ENCODE results near the gene DCLK1. TPM values are rescaled to one million over a fixed set of nuclear protein-coding genes. Genes with fewer than 3 reads are reported as not detected.
A peak's percentile ranks its signal among the peaks of the same experiment; 100 is the strongest.

DCLK1 gene
- polyA plus RNA-seq, 6 donors from 2014 or later: not detected

DNA sequence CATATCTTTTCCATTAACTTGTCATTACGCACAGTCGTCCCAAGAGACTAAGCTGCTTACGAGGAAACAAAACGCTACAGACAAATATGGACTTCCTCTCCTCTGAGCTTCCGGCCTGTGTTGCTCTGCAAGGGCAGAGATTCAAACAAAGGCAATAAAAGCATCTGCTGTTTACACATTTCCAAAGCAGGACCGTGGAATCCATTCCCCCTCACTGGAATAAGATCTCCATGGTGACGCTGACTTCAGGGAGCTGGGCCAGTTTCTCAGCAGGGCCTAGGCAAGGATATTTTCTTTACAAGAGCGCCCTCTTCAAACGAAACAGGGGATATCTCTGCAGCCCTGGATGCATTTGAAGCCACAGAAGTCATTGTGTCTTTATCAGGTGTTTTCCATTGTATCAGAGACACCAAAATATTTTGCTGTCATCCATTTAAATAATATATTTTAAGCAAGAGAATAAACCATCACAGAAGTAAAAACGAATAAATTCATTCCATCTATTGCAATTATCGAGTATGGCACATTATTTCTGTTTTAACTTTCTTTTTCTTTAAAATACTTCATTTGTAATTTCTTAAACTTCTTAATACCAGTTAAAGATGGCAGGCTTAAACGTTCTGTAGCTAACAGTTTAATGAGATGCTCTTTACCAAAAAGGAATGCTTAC, 177.5 kb downstream of the DCLK1 start:
- peaks cover 0 to 5% (median 0%) of the 10 kb centered on the region in 7 donors for H3K9me3 Mint-ChIP-seq
- no peaks in the 10 kb centered on the region for H3K36me3 Mint-ChIP-seq
- DNase-seq (no peak), ATAC-seq (ENCODE audit: low read depth in 2 of 2) (no peak)
- no peak overlapping the region for H3K27ac Mint-ChIP-seq
- H3K4me1 Mint-ChIP-seq: no peaks in the 10 kb centered on the region
- no peak overlapping the region for H3K4me3 Mint-ChIP-seq
- no peaks in the 10 kb centered on the region for H3K27me3 Mint-ChIP-seq

DNA sequence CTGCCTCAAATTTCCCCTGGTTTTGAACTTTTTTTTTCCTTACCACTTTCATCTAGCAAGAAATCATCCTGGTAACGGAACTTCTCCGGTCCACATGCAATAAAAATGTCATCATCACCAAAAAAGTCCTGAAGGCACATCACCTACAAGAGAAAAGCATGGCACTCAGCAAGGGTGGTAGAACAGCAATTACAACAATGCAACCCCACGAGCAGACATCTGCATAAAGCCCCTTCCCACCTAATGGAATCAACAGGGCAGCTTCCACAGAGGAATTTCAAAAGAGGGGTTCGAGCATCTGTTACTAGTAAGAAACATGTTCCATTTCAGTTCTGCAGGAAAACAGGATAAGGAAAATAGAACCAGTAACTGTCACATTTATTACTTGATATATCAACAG, 183.9 kb downstream of the DCLK1 start:
- DNase-seq (no peak), ATAC-seq (ENCODE audit: low read depth in 2 of 2) (no peak)
- Mint-ChIP-seq H3K27ac (no peak overlapping the region), H3K36me3 (peaks cover 0 to 5% of the 10 kb centered on the region in 2 donors), H3K9me3 (peaks cover 0 to 11% (median 7%) of the 10 kb centered on the region in 7 donors), H3K4me3 (no peak overlapping the region), H3K27me3 (no peaks in the 10 kb centered on the region), H3K4me1 (no peaks in the 10 kb centered on the region)

DNA sequence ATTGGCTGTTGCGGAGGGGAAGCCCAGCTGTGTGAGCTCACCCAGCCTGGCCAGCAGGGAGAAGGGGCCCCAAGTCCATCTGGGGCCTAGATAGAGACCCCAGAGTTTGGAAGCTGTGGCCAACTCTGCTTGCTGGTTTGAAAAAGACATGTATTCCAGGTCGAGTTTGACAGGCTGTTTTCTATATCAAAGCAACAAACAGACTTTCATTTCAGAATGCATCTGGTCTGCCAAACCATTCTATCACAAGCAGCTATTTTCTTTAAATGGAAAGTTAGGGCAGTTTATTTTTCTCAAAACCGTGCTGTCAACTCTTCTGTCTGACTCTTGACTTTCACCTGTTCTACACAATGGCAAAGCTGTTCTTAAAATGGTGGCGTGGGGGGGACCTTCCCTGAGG, 185.8 kb downstream of the DCLK1 start:
- no peak overlapping the region for H3K4me3 Mint-ChIP-seq
- H3K27me3 Mint-ChIP-seq: no peaks in the 10 kb centered on the region
- no peak overlapping the region for H3K27ac Mint-ChIP-seq
- peaks cover 0 to 12% (median 4%) of the 10 kb centered on the region in 7 donors for H3K9me3 Mint-ChIP-seq
- H3K36me3 Mint-ChIP-seq: peaks cover 0 to 5% of the 10 kb centered on the region in 2 donors
- no peak for ATAC-seq (ENCODE audit: low read depth in 2 of 2)
- H3K4me1 Mint-ChIP-seq: no peaks in the 10 kb centered on the region
- DNase-seq: no peak

DNA sequence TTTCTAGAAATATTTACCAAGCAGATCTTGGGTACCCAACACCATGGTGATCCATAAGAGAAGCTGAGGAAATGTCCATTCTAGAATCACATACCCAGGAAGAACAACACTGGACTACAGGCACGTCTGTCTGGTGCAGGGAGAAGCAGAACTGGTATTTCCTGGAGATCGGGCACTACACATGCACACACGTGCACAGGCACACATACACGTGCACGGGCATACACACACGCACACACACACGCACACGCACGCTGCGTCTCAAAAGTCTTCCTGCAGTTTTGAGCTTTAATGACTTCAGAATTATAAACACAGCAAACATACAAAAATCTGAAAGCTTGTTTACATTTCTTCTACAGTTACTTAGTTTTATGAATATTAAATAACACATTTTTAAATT, 189.8 kb downstream of the DCLK1 start:
- H3K27me3 Mint-ChIP-seq: no peaks in the 10 kb centered on the region
- H3K27ac Mint-ChIP-seq: no peak overlapping the region
- H3K4me1 Mint-ChIP-seq: no peaks in the 10 kb centered on the region
- peaks cover 0 to 5% of the 10 kb centered on the region in 2 donors for H3K36me3 Mint-ChIP-seq
- no peak for ATAC-seq (ENCODE audit: low read depth in 2 of 2)
- no peak for DNase-seq
- no peak overlapping the region for H3K4me3 Mint-ChIP-seq
- peaks cover 4 to 12% (median 7%) of the 10 kb centered on the region in 7 donors for H3K9me3 Mint-ChIP-seq

DNA sequence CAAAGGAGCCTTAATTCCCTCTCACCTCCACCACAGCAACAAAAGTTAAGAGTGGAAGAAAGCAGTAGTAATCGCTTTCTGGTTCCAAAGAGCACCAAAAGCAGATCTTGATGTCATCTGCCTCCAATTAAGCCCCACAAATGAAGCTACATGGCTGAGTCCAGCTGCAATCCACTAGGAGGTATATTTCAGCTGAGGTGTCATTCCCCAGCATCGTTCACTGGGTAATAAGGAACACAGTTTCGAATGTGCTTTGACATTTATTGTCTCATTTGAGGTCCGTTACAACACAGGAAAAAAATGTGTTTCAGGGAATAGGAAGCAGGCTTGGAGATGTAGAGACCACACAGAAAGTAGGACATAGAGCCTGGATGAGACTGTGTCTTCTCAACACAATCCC, 190.4 kb downstream of the DCLK1 start:
- Mint-ChIP-seq H3K9me3 (peaks cover 6 to 12% (median 7%) of the 10 kb centered on the region in 7 donors), H3K4me1 (no peaks in the 10 kb centered on the region), H3K4me3 (no peak overlapping the region), H3K27ac (no peak overlapping the region), H3K36me3 (peaks cover 0 to 5% of the 10 kb centered on the region in 2 donors), H3K27me3 (no peaks in the 10 kb centered on the region)
- ATAC-seq (ENCODE audit: low read depth in 2 of 2): no peak
- DNase-seq: no peak

DNA sequence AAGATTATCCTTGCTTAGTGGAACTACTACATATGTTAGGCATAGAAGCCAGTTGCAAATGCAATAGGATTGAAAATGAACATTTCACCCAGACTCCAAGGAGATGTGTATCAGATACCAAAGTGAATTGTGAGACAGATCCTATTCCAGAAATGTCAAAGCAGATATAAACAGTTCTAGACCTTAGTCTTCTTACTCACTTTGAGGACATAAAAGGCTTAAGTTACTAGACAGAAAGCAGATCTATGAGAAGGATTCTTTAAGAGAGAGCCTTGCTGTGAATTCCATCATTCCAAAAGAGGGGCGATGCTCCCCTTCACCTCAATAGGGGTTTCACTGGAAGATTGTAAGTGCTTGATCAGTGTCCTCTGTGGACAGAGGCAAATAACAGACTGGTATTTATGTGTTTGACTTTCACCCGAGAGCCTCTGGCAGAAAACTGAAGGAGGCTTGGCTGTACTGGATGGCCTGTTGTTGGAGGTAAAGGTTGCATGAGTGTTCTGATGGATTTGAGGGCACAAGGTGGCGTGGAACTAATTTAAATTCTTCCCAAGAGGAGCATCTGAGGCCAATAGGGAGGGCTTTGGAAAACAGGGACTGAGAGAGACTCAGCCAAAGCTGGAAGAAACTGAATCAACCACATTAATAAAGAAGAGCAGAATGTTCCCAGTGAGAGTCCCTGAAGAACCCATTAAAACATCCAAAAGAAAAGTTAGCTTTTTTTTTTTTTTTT, 194.8 kb downstream of the DCLK1 start:
- peaks cover 0 to 21% (median 5%) of the 10 kb centered on the region in 7 donors for H3K9me3 Mint-ChIP-seq
- no peak overlapping the region for H3K4me3 Mint-ChIP-seq
- ATAC-seq (ENCODE audit: low read depth in 2 of 2): no peak
- no peaks in the 10 kb centered on the region for H3K4me1 Mint-ChIP-seq
- no peak for DNase-seq
- H3K27ac Mint-ChIP-seq: no peak overlapping the region
- H3K27me3 Mint-ChIP-seq: peaks cover 0 to 3% (median 0%) of the 10 kb centered on the region in 3 donors
- H3K36me3 Mint-ChIP-seq: peaks cover 0 to 9% of the 10 kb centered on the region in 2 donors

DNA sequence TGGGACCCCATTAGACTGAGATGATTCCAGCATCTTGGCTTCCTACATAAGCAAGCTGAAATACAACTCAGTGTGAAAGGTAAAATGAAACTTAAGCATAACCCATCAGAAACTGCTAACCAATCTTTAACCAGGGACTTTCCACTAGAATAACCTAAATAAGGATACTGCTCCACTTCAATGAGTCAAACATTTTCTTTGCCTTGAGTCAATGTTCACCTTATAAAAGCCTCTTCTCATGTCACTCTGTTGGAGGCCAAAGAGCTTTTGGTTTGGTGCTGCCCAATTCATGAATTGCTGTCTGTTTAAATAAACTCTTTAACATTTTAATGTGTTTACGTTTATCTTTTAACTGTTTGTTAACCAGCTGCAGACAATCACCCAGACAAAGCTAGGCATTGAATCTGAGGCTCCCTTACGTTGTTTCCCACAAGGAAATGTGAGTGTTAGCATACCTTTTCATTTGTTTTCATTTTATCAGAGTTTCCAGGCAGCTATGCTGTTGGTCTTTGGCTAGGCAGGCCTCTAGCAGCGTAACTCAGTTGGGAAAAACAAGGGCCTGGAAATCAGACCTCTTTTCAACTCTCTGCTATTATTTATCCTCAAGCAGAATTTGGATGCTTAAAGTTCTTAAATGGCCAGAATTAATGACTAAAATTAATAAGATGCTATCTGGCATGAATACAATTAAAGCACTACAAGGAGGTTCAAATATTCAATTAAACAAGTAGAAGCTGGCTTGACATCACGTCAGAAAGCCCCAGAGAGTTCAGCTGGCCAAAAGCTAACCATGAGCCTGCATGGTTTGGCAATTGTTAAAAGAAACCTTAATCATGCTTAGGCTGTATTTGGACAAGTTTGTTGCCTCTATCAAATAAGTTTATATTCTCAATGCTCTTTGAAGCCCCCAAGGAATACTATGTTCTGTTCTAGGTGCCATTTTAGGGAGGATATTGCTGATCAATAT, 200.2 kb downstream of the DCLK1 start:
- ATAC-seq (ENCODE audit: low read depth in 2 of 2): no peak
- Mint-ChIP-seq H3K36me3 (peaks cover 0 to 9% of the 10 kb centered on the region in 2 donors), H3K4me3 (no peak overlapping the region), H3K9me3 (peaks cover 0 to 16% (median 5%) of the 10 kb centered on the region in 7 donors), H3K4me1 (no peaks in the 10 kb centered on the region), H3K27ac (peak overlapping the region in 2 of 6 donors; percentile 15 to 57), H3K27me3 (peaks cover 0 to 3% (median 0%) of the 10 kb centered on the region in 3 donors)
- DNase-seq: no peak

DNA sequence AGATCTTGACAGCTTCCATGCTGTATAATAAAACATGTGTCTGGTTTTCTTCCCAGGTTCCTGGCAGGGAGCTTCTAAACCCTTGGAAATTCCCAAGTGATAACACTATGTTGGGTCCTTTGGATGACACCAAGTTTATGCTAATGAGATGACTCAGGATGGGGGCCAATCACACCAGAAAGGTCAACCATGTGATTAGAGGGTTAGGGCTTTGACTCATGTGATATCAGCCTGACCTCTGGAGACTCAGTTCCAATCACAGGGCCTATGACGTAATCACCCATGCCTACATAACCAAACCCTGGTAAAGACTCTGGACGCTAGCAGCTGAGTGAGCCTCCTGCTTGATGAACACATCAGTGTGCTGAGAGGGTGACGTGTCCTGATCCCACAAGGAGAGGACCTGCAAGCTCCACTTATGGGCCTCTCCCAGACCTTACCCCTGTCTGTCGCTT, 203.6 kb downstream of the DCLK1 start:
- no peak overlapping the region for H3K27ac Mint-ChIP-seq
- ATAC-seq (ENCODE audit: low read depth in 2 of 2): no peak
- peaks cover 0 to 7% (median 0%) of the 10 kb centered on the region in 7 donors for H3K9me3 Mint-ChIP-seq
- no peak for DNase-seq
- H3K4me1 Mint-ChIP-seq: no peaks in the 10 kb centered on the region
- no peaks in the 10 kb centered on the region for H3K36me3 Mint-ChIP-seq
- H3K4me3 Mint-ChIP-seq: no peak overlapping the region
- H3K27me3 Mint-ChIP-seq: no peaks in the 10 kb centered on the region

DNA sequence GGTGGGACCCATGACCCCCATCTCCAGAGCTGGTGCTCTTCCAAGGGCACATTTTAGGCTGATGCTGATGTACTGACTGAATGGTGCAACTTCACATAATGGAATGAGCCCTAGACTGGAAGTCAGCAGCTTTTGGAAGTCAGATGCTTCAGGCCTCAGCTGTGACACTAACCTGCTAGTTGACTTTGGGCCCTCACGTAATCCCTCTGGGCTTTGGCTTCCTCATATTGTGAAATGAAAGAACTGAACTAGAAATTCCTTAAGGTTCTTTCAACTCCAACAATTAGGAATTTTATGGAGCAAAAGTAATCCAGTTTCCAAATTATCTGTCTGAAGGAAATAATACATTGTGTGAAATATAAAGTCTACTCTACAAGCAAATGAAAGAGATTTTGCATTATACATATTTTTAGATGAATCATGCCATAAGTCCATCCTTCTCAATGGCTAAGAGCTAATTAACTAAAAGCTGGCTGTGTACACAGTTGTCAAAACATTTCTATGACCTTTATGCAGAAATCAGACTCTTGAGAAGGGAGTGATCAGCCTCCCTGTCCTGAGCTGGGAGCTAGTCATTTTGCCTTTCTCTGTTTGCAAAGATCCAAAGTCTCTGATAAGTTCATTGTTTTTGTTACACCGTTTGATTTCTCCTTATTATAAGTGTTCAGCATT, 204.2 kb downstream of the DCLK1 start:
- ATAC-seq (ENCODE audit: low read depth in 2 of 2): no peak
- no peak overlapping the region for H3K27ac Mint-ChIP-seq
- no peaks in the 10 kb centered on the region for H3K36me3 Mint-ChIP-seq
- peaks cover 0 to 4% (median 0%) of the 10 kb centered on the region in 7 donors for H3K9me3 Mint-ChIP-seq
- no peak overlapping the region for H3K4me3 Mint-ChIP-seq
- H3K27me3 Mint-ChIP-seq: no peaks in the 10 kb centered on the region
- DNase-seq: no peak
- no peaks in the 10 kb centered on the region for H3K4me1 Mint-ChIP-seq

DNA sequence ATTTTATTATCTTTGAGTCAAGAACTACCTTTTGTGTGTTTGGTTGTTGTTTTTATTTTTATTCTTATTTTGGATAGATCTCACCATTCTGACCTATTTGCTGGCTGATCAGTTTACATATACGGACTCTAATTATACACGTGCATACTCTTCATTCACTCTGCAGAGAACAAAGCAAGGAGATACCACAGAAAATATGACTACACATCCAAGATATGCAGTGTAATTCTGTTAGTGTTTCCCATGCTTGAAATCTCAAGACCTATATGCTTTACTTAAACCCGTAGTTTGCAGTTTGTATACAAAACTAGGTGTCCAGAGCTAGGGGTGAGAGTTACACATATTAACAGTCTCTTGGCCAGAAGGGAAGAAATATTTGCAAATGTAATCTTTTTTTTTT, 205.5 kb downstream of the DCLK1 start:
- peaks cover 0 to 7% (median 0%) of the 10 kb centered on the region in 3 donors for H3K27me3 Mint-ChIP-seq
- no peak overlapping the region for H3K4me3 Mint-ChIP-seq
- peaks cover 0 to 4% (median 0%) of the 10 kb centered on the region in 7 donors for H3K9me3 Mint-ChIP-seq
- no peak for DNase-seq
- H3K27ac Mint-ChIP-seq: no peak overlapping the region
- no peaks in the 10 kb centered on the region for H3K4me1 Mint-ChIP-seq
- no peaks in the 10 kb centered on the region for H3K36me3 Mint-ChIP-seq
- no peak for ATAC-seq (ENCODE audit: low read depth in 2 of 2)

DNA sequence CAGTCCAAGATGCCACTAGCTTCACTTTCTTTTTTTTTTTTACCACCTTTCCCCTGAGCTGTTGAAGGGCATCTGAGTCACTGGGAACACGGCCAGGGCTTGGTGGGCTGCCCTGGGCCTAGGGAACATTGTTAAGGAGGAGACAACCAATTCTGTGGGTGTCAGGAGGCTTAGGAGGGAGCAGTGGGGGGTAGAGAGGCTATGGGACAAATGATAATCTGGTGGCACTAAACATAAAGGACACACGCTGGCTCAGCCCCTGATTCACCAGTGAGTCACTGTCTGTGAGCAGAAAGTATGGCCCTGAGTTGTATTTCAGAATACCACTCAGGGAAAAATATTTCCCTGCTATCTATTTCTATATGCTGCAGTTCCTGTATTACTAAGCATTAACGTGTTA, 207.8 kb downstream of the DCLK1 start:
- no peak overlapping the region for H3K4me3 Mint-ChIP-seq
- H3K36me3 Mint-ChIP-seq: no peaks in the 10 kb centered on the region
- peaks cover 0 to 4% (median 0%) of the 10 kb centered on the region in 7 donors for H3K9me3 Mint-ChIP-seq
- ATAC-seq (ENCODE audit: low read depth in 2 of 2) (no peak), DNase-seq (no peak)
- no peak overlapping the region for H3K27ac Mint-ChIP-seq
- H3K27me3 Mint-ChIP-seq: peaks cover 0 to 12% (median 0%) of the 10 kb centered on the region in 3 donors
- no peaks in the 10 kb centered on the region for H3K4me1 Mint-ChIP-seq

DNA sequence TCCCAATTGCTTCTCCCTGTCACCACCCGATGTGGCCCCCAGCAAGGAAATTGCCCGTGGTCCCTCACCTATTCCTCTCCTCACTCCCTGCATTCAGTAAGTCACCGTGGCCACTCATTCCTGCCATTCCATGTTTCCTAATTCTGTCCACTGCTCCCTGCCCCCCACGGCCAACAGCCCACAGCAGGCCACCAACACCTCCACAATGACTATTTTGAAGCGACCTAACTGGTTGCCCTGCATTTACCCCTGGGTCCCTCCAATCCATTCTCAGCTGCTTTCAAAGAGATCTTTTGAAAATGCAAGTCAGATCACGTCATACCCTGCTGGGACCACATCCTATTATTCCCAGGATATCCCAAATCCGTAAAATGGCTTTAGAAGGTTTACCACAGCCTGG, 210.4 kb downstream of the DCLK1 start:
- ATAC-seq (ENCODE audit: low read depth in 2 of 2): no peak
- DNase-seq: no peak
- Mint-ChIP-seq H3K4me1 (no peaks in the 10 kb centered on the region), H3K27me3 (peaks cover 0 to 12% (median 3%) of the 10 kb centered on the region in 3 donors), H3K36me3 (no peaks in the 10 kb centered on the region), H3K4me3 (no peak overlapping the region), H3K9me3 (peaks cover 0 to 4% (median 0%) of the 10 kb centered on the region in 7 donors), H3K27ac (no peak overlapping the region)
